HG03196 (cell line): ENCODE results near the gene S100A14.
"Not testable (repeated sequence)": the region's sequence is repeated elsewhere in the genome, so short reads cannot be mapped to it uniquely, and the experiment has no call there.

Experiments used
- ATAC-seq: cut with Tn5 transposase; IDR thresholded peaks from one replicate; pipeline ENCODE4 v1.9.1; 2021; ENCODE audit not compliant: unreplicated experiment

S100A14 gene

DNA sequence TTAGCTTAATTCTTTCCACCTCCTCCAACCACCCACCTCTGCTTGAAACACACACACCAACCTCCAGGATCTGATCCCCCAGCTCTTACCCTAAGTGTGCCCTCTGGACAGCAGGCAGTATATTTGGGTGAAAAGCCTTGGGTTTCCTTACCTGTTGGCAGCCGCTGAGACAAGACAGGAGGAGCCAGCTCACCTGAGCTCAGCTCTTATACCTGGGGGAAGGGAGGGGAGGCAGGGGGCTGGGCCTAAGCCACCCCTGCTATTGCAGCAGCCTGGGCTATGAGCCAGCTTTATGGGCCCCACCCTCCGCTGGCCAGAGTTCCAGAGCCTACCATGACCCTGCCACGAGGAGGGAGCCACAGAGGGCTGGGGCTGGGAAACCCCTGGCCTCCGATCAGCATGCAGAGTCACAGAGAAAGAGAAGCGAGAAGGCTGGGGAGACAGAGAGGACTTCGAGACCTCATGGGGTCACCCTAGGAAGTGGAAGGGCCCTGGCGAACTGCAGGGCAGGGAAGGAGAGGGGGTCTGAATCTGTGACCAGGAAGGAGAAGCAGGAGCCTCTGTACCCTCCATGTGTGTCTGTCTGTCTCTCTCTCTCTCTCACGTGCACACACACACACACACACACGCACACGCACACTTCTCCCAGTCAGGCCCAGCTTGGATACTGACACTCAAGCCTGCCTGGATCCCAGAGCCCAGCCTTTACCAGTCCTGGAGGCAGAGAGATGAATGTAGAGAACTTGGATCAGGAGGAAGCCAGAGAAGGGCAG lies at the start of gene S100A14:
Gene S100A14, minus strand, starts transcription at position 182 of the 773 bp plus-strand sequence. CDS start 467 bp downstream, outside the sequence.
- no peak for ATAC-seq

DNA sequence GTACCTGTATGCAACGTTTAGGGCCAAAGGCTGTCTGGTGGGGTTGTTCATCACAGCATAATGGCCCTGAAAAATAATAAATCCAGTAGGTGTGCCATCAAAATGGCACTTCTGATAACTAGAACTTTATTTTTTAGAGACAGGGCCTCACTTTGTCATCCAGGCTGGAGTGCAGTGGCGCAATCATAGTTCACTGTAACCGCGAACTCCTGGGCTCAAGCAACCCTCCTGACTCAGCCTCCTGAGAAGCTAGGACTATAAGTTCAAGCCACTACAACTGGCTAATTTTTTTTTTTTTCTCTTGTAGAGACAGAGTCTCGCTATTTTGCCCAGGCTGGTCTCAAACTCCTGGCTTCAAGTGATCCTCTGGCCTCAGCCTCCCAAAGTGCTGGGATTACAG lies 47.1 kb upstream of the S100A14 start:
- ATAC-seq = no peak

DNA sequence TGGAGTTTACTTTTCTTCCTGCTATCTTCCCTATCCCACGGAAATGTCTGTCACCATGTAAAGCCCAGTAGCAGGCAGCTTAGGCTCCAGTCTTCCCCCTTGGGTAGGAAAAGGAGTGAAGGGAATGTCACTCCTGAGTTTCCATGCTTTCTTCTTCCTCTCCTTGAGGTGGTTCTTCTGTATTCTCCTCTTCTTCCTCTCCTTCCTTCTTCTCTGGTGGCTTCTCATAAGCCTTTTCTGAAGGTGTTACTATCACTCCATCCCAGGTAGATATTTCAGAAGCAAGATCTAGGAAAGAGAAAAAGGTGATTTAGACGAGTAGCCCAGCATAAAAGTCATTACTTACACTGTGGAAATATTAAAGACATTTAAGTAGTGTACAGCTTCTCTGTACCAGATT lies 46.1 kb upstream of the S100A14 start:
- no peak for ATAC-seq

DNA sequence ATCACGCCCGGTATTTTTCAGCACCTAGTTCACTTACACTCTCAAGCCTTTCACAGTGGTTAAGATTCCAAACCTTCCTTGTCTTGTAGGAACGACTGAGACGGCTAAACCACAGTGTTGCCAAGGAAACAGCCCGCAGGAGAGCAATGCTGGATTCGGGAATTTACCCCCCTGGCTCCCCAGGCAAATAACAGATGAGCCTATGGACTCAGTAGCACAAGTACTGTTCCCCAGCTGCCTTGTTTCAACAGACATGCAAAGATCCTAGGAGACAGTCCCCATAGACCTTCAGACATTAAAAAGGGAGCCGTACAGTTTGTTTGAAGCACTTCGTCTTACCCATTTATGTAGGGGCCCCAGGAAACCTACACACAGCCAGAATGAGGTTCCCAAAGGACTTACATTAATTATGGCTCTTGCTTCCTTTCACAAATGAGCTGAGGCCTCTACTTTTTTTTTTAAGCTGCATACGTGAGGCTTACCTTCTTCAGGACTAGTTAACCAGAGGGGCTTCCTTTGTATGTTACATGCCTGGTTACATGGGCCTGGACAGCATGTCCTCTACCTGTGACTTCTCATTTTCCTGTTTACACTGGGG lies 45.1 kb upstream of the S100A14 start:
- ATAC-seq = no peak

DNA sequence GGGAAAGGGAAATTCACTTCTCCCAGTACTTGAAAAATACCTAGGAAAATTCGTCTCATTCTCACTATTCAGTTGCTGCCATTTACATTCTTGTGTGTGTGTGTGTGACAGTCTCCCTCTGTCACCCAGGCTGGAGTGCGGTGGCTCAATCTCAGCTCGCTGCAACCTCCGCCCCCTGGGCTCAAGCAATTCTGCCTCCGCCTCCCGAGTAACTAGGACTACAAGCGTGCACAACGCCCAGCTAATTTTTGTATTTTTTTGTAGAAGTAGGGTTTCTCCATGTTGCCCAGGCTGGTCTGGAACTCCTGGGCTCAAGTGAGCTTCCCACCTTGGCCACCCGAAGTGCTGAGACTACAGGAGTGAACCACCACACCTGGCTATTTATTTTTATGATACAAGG lies 43.5 kb upstream of the S100A14 start:
- no peak for ATAC-seq

DNA sequence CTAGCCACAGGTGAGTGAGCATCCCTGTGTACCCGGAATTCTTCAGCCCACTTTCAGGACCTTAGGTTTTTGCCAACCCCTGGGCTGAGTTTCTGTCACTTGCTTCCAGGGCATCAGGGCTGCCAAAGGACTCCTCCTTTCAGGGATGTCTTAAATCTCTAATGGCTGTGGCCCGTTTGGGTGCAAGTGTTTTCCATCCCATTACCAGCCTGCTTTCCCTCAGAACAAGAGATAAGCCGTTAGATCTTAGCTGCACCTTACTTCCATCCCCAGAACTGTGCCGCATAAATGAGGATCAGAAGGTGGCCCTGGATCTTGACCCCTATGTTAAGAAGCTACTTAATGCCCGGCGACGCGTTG lies 43.0 kb upstream of the S100A14 start:
- ATAC-seq = no peak

DNA sequence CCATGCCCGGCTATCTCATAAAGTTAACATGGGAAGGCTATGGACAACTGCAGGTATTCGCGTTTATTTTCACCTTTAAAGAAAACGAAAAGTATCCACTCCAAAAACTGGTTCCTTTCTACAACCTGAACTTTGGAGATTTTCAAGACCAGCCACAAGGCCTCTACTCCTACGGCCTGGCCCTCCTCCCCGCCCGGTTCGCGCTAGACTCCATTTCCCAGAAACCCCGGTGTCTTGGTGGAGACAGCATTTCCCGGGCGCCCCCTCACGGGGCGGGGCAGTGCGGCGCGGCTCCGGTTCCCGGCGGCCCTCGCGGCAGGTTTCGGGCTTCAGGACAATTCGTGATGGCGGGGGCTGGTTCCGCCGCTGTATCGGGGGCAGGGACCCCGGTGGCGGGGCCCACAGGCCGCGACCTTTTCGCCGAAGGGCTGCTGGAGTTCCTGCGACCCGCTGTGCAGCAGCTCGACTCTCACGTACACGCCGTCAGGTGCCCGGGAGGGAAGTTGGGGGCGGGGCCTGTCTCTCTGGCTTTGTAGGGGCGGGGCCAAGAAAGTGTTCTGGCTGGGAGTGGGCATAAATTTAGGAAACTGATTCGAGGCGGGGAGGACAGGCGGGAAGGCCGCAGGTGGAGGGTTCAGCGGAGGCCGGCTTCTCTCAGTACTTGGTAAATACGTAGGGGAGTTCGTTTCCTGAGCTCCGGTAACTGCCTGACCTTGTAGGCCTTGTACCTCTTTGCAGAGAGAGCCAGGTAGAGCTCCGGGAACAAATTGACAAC lies 42.5 kb upstream of the S100A14 start, which contains the start of gene SNAPIN:
Gene SNAPIN, plus strand, starts transcription at position 304 of the 775 bp plus-strand sequence. Its CDS starts 41 bp downstream, at position 345.
- peak; percentile 83 for ATAC-seq

DNA sequence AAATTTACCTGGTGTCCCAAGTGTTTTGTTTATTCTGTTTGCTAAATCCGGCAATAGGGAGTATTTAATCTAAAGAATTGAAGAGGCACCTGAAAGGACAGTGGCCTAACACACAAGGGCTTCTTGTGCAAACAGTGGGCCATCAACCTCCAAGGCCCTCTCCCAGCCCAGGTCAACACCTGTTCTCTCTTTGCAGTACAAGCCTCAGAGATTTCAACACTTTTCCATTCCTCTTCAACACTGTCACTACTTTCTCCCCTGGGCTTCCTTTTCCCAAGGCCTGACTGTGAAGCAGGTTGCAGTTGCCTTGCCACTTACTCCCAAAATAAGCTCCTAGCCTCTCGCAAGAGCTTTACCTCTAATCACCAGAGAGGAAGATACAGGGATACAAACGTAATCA lies 39.2 kb upstream of the S100A14 start:
- ATAC-seq = no peak

DNA sequence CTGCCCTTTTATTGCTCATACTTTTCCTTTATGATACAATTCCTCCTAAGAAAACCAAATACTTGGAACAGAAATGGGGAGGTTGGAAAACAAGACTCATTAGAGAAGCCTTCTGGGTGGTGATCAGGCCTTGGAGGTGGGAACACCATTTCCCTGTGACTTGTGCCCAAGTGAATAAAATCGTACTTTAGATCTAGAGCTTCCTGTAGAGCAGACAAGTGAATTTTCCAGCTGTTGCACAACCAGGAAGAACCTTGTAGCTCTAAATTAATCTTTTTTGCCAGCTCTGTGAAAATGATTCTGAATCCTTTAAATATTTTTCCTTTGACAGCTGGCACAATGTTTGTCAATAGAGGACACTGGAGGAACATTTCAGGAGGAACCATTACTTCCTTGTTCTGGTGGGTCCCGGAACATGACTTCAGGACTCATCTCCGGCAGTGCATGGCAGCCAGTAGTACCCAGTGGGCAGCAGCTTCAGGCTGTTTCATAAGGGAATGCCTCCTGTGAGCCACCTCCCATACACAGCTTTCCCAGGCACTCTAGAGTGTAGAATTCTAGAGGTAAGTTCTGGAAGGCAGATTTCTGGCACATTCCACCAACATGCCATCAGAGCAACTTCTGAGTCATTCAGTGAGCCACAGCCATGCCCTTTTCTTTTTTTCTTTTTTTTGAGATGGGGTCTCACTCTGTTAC lies 36.8 kb upstream of the S100A14 start:
- no peak for ATAC-seq

DNA sequence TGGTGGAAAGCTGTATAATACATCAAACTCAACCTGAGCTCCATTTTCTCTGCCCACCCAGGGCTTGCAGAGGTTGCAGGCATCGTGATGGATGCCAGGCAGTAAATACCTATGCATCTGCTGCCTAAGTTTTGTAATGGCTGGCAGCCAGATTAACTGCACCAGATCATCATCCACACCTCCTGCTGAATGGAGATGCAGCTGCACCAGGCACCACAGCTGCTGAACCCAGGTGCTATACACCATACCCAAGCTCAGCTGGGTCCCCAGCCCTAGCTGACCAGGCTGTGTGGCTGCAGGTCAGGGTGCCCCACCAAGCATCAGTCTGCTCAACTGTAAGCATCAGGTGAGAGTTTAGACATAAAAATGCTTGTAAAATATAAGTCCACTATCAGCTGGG lies 35.6 kb upstream of the S100A14 start:
- ATAC-seq = no peak

DNA sequence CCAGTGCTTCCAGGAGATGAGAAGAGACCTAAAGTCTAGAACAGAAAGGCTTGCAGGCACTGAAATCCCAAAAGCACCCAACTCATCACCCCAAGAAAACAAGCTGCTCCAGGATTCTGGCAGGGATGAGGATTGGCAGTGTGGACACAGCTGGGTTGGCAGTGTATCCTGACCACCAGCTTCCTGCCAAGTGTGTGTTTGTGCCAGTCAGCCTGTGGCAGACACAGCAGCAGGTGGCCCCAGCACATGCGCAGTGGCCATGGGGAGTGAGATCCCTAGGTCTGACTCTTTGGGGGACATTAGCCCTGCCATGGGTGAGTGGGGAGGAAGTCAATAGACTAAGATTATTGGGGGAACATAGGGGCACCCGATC lies 33.7 kb upstream of the S100A14 start:
- no peak for ATAC-seq

DNA sequence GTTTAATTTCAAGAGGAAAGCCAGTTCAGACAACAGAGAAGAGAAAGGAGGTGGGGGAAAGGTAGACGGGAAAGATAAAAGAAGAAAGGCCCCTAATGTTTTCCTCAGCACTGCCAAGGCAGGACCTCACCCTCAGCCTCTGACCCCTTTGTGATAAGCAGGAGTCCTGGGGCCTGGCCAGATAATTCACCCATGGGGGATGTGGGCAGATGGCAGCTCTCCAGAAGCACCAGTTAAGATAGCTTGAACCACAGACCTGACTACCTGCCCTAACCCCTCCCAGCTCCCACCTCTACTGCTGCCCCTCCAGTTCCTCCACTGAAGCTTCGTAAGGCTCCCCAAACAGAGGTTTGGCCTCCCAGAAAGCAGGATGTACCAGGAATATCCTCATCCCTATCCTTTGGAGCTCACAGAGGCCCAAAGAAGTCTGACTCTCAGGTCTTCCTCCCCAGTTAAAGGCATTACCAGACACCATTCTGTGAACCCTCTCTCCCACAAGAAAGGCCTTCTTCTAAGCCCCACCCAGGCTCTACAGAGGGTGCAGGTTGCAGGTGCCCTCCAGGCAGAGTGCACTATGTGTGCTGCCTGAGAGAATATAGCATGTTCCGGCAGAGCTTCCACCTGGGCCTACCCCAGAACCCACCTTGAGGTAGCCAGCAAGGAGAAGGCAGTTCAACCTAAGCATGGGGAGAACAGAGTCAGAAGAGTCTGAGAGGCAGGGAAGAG lies 33.2 kb upstream of the S100A14 start:
- ATAC-seq = no peak

DNA sequence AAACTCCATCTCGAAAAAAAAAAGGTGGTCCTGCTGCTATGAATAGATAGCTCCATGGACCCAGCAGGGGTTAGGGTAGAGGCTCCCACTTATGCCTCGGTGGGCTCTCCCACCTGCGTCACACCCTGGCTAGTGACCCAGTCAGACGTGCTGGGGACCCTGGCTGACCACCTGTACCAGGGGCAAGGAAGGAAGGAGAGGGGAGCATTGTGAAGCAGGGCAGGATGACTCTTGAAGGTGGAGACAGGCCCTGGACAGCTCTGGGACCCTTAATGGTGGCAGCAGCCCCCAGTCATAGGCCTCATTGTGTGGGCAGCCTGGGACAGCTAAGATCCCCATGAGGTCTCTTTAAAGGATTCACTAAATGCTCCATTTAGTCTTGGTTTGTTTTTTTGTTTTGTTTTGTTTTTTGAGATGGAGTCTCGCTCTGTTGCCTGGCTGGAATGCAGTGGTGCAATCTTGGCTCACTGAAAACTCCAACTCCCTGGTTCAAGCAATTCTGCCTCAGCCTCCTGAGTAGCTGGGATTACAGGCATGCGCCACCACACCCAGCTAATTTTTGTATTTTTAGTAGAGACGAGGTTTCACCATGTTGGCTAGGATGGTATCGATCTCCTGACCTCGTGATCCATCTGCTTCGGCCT lies 32.0 kb upstream of the S100A14 start:
- no peak for ATAC-seq

DNA sequence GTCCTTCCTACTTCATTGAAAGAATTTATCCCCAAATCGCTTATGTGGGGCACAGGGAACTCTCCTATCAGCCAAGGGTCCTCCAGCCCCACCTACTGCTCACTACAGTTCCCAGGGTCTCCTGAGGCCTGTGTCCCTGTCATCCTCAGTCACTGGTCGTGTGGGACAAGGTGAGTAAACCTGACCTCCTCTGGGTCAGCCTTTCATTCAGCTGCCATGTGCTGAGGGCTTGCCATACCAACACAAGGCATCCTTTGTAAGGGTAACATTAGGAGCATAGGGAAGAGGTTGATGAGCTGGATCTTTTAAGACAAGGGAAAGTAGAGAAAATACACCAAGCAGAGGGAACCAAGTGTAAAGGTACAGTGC lies 31.2 kb upstream of the S100A14 start:
- no peak for ATAC-seq

DNA sequence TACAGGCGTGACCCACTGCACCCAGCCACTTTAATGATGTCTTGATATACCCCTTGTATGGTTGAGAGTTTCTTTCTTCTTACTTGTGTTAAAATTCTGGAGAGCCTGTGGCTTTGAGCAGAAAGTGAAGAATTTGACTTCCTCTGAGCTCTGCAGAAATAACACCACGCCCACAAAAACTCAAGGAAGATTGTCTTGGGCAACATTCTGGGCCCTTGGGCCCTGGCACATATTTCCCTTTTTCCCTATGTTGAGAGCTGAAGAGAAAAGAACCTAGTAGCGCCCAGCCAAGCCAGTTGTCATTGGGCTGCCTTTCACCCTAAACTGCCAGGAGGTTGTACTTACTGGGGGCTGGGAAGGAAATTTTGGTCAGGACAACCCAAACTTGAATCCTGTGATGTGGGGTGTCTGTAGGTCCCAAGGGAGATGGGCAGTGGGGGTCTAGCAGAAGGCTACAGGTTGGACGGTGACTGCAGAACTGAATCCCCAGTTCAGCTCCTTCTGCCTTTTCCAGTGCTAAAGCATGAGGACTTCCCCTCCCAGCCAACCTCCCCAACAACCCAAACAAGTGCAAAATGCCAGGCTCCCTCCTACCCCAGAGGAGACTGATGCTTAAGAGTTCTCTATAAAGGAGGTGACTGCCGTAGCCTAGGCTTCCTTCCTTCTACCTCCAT lies 30.7 kb upstream of the S100A14 start:
- ATAC-seq = no peak

DNA sequence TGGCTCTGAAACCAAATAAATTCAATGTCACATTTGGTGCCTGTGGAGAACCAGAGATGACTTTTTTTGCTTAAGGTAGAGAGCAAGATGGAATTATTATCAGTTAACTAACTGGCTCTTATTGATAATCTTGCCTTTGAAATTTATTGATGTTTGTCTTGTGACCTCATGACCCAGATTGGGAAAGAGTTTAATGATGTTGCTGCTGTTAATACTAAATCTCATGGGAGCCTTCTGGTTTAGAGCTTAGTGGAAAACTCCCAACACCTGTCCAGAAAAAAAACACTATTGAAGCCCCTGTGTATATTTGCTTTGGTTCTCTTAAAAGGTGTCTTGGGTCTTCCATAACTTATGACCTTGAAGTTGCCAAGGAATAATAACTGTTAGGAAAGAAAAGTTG lies 27.7 kb upstream of the S100A14 start:
- no peak for ATAC-seq

DNA sequence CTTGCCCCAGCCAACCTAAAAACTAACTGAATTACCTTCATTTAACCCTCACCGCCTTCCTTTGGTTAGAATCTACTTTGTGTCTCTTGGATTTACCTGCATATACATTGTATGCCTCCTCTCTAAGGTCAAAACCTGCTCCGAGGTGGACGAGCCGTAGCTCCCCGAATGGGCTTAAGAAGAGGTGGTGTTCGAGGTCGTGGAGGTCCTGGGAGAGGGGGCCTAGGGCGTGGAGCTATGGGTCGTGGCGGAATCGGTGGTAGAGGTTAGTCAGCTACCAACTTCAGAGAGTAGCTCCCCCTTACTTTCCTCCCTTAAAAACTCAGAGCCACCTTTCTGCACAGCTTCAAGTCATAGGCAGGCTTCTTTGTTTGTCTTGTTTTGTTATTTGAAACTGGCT lies 27.0 kb upstream of the S100A14 start:
- ATAC-seq = no peak

DNA sequence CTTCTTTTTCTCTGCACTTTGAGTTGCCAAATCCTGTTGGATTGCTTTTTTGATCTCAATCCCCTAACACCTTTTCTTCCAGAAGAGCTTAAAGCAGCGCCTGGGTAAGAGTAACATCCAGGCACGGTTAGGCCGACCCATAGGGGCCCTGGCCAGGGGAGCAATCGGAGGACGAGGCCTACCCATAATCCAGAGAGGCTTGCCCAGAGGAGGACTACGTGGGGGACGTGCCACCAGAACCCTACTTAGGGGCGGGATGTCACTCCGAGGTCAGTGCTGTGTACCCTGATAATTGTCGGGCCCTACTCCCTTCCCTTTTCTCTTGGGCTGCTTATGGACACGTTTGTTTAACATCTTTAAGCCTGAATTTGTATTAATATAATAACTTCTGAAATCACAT lies 26.0 kb upstream of the S100A14 start:
- no peak for ATAC-seq

DNA sequence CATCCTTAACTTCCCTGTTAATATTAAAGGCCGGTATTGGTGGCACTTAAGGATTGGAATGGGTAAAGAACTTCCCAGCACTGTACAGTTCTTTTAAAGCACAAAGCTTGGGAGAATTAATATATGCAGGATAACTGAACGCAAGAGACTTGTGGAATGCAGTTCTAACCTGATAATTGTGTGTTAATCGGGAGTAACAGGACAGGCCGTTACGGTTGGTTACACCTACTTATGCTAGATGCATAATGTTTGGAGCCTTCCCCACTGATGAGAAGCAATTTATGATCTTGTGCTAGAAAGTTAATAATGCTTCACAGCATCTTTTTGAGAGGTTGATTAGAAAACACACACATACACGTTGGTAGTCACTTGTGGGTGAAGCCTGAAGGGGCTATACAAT lies 24.7 kb upstream of the S100A14 start:
- no peak for ATAC-seq

DNA sequence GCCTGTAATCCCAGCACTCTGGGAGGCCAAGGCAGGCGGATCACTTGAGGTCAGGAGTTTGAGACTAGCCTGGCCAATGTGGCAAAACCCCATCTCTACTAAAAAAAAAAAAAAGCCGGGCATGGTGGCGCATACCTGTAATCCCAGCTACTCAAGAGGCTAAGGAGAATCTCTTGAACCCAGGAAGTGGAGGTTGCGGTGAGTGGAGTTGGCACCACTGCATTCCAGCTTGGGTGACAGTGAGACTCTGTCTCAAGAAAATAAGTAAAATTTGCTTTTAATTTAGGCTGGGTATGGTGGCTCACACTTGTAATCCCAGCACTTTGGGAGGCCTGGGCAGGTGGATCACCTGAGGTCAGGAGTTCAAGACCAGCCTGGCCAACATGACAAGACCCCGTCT lies 24.1 kb upstream of the S100A14 start:
- not testable (repeated sequence) for ATAC-seq
